Karpas-422 (cell line): ENCODE results near the gene SLFN14. TPM values are rescaled to one million over a fixed set of nuclear protein-coding genes. Genes with fewer than 3 reads are reported as not detected.

Experiments
- DNase-seq: peaks from one replicate; pipeline ENCODE4 v3.0.0-alpha.2; 2015
- H2AFZ ChIP-seq: fragments of 200-600 bp; sonication (generic); 2 replicates; pipeline ENCODE4 v1.6.1; 2014; ENCODE audit warnings: antibody characterized with exemption, low read length, mixed read lengths
- H3K27ac ChIP-seq: fragments of 200-600 bp; sonication (generic); 2 replicates; pipeline ENCODE4 v1.5.1; 2014; ENCODE audit warnings: mild to moderate bottlenecking, low read length, moderate library complexity
- H3K27me3 ChIP-seq: fragments of 200-600 bp; sonication (generic); 2 replicates; pipeline ENCODE4 v1.6.1; 2014; ENCODE audit warnings: low read length, mixed read lengths
- H3K36me3 ChIP-seq: fragments of 200-600 bp; sonication (generic); 2 replicates; pipeline ENCODE4 v1.6.1; 2014; ENCODE audit warnings: low read length, mixed read lengths; ENCODE audit not compliant: insufficient read depth
- H3K4me1 ChIP-seq: fragments of 200-600 bp; sonication (generic); 2 replicates; pipeline ENCODE4 v1.6.1; 2014; ENCODE audit warnings: mild to moderate bottlenecking, low read length, mixed read lengths
- H3K4me2 ChIP-seq: fragments of 200-600 bp; sonication (generic); 2 replicates; pipeline ENCODE4 v1.6.1; 2014; ENCODE audit warnings: low read length, low read depth, mild to moderate bottlenecking; ENCODE audit not compliant: poor library complexity, severe bottlenecking
- H3K4me3 ChIP-seq: fragments of 200-600 bp; sonication (generic); 2 replicates; pipeline ENCODE4 v1.5.1; 2014; ENCODE audit warnings: mild to moderate bottlenecking, antibody characterized with exemption, low read length, mixed read lengths
- H3K79me2 ChIP-seq: fragments of 200-600 bp; sonication (generic); 2 replicates; pipeline ENCODE4 v1.6.1; 2014; ENCODE audit warnings: mild to moderate bottlenecking, low read length, mixed read lengths
- H3K9ac ChIP-seq: fragments of 200-600 bp; sonication (generic); 2 replicates; pipeline ENCODE4 v1.6.0; 2014; ENCODE audit warnings: low read length
- H3K9me2 ChIP-seq: fragments of 200-600 bp; sonication (generic), shearing (Covaris generic); replicated peaks from 2 replicates; pipeline ENCODE4 v1.6.0; 2014; ENCODE audit warnings: mild to moderate bottlenecking, low read length, moderate library complexity; ENCODE audit not compliant: insufficient read depth
- H3K9me3 ChIP-seq: fragments of 300-700, 200-600 bp; sonication (generic); 2 replicates; pipeline ENCODE4 v1.6.1; 2014; ENCODE audit warnings: low read length, mixed read lengths
- H4K20me1 ChIP-seq: fragments of 200-600 bp; sonication (generic); 2 replicates; pipeline ENCODE4 v1.6.1; 2014; ENCODE audit warnings: mild to moderate bottlenecking, antibody characterized with exemption, low read length, low read depth; ENCODE audit not compliant: insufficient read depth
- total RNA-seq: library from RNA; depleted of rRNA; stranded (reverse); fragments of >200 nt; shearing (Covaris generic); gene quantifications from 2 replicates; pipeline ENCODE4 v1.2.3, GENCODE V29; 2014; ENCODE audit warnings: low replicate concordance; rRNA removed

Gene SLFN14
- 0.11 TPM in 1 of 2 replicates, not detected in the other for total RNA-seq

- Histone ChIP-seq H3K27ac (no peak within 1 kb of the TSS), H3K9ac (no peak within 1 kb of the TSS), H3K79me2 (no peaks in the 10 kb centered on the region), H3K4me3 (no peak within 1 kb of the TSS), H4K20me1 (no peaks in the 10 kb centered on the region), H3K9me2 (no peaks in the 10 kb centered on the region), H3K4me1 (no peaks in the 10 kb centered on the region), H3K36me3 (no peaks in the 10 kb centered on the region), H2AFZ (no peak within 1 kb of the TSS), H3K4me2 (no peak within 1 kb of the TSS), H3K27me3 (no peaks in the 10 kb centered on the region), H3K9me3 (no peaks in the 10 kb centered on the region)
- DNase-seq: no peak
Measured at GRCh38 chr17:35560703-35561102, at the start of gene SLFN14. Gene SLFN14, minus strand, starts transcription at chr17:35560819. Its CDS starts 2,757 bp downstream, at chr17:35558062.

GRCh38 chr17:35609831-35610230, 49.2 kb upstream of the SLFN14 start:
- Histone ChIP-seq H3K9ac (no peak overlapping the region), H3K4me3 (no peak overlapping the region), H3K36me3 (peaks cover 14% of the 10 kb centered on the region; the same call in 1 of the 2 replicates), H3K27me3 (no peaks in the 10 kb centered on the region), H3K27ac (no peak overlapping the region), H3K4me1 (peaks cover 3% of the 10 kb centered on the region; the same call in 1 of the 2 replicates), H3K9me3 (no peaks in the 10 kb centered on the region), H3K9me2 (no peaks in the 10 kb centered on the region), H3K79me2 (peaks cover 10% of the 10 kb centered on the region; the same call in 1 of the 2 replicates), H4K20me1 (no peaks in the 10 kb centered on the region), H3K4me2 (no peak overlapping the region), H2AFZ (no peak overlapping the region)
- DNase-seq: no peak

DNA sequence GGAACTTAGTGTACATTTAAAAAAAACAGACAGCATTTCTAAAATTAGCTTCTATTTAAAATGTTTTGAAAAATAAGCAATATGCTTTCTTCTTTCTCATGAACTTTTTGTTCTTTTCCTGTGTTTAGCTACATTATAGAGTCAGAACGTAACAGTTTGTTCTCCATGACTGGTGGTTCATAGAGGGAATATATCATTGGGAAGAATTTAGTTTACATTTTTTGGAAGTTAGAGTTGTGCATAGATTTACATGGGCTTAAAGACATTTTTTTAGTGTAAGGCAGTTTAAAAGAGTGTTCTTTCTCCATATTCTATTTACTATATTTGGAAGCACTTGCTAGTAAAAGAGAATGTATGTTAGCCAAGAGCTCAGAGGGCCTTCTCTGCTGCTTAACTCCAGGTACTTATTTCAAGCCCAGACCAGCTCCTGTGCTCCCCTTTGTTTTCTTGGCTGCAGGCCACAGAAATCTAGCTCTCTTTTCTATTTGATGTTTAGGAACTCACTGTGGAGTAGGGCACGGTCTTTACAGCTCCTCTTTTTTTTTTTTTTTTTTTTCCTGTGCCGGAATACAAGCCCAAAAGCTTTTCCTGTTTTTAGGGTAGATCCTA, 46.7 kb upstream of the SLFN14 start:
- Histone ChIP-seq H3K27ac (no peak overlapping the region), H3K9ac (no peak overlapping the region), H4K20me1 (no peaks in the 10 kb centered on the region), H3K36me3 (peaks cover 25% of the 10 kb centered on the region; the same call in 1 of the 2 replicates), H3K9me3 (no peaks in the 10 kb centered on the region), H2AFZ (no peak overlapping the region), H3K79me2 (peaks cover 10% of the 10 kb centered on the region; the same call in 1 of the 2 replicates), H3K4me1 (no peaks in the 10 kb centered on the region), H3K4me2 (no peak overlapping the region), H3K4me3 (no peak overlapping the region), H3K27me3 (no peaks in the 10 kb centered on the region), H3K9me2 (no peaks in the 10 kb centered on the region)
- no peak for DNase-seq

DNA sequence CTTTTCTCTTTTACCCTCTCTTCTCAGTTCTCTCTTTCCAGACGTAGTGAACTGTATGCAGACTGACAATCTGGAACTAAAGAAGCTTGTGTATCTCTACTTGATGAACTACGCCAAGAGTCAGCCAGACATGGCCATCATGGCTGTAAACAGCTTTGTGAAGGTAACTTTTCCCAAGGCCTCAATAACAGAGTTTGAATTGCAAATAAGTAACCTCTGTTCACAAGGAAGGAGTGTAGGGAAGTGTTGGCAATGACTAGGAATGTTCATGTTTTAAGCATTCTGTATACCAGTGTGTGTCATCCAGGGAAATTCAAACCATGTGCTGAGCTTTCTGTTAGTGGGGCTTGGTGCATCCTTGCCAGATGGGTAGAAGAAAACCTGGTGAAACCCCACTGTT, 45.1 kb upstream of the SLFN14 start:
- Histone ChIP-seq H3K4me3 (no peak overlapping the region), H4K20me1 (no peaks in the 10 kb centered on the region), H3K4me2 (no peak overlapping the region), H2AFZ (no peak overlapping the region), H3K4me1 (no peaks in the 10 kb centered on the region), H3K9me3 (no peaks in the 10 kb centered on the region), H3K9me2 (no peaks in the 10 kb centered on the region), H3K27ac (no peak overlapping the region), H3K36me3 (peaks cover 32% of the 10 kb centered on the region; the same call in 1 of the 2 replicates), H3K9ac (no peak overlapping the region), H3K79me2 (peaks cover 18% of the 10 kb centered on the region; the same call in 1 of the 2 replicates), H3K27me3 (no peaks in the 10 kb centered on the region)
- no peak for DNase-seq

- Histone ChIP-seq H2AFZ (no peak overlapping the region), H3K36me3 (peaks cover 45% of the 10 kb centered on the region; the same call in 1 of the 2 replicates), H3K4me2 (no peak overlapping the region)
Measured at GRCh38 chr17:35603674-35604073, 43.1 kb upstream of the SLFN14 start.

DNA sequence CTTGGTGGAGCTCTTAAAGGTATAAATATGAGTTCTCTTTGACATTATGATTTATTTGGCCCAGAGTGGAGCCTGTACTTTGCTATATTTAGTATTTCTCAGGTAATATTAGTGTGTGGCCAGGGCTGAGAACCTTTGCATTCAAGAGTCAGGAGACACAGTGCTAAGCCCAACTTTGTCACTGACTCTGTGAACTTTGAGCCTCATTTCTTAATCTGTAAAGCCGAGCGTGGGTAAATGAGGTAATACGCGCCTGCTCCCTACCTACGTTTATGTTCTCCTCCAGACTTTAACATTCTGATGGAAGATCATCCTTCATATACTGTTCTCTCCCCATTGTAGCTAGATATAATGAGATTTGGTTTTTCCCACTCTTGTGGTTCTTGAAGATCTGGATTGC, 37.0 kb upstream of the SLFN14 start:
- no peaks in the 10 kb centered on the region for H3K9me3 ChIP-seq
- no peak overlapping the region for H3K9ac ChIP-seq
- peaks cover 60% of the 10 kb centered on the region for H3K79me2 ChIP-seq
- no peaks in the 10 kb centered on the region for H4K20me1 ChIP-seq
- H3K4me1 ChIP-seq: no peaks in the 10 kb centered on the region
- no peak for DNase-seq
- H3K27me3 ChIP-seq: no peaks in the 10 kb centered on the region
- no peak overlapping the region for H3K4me2 ChIP-seq
- no peak overlapping the region for H2AFZ ChIP-seq
- H3K36me3 ChIP-seq: peaks cover 48% of the 10 kb centered on the region
- no peak overlapping the region for H3K27ac ChIP-seq
- no peak overlapping the region for H3K4me3 ChIP-seq
- H3K9me2 ChIP-seq: no peaks in the 10 kb centered on the region

More at GRCh38 chr17:35603674-35604073, 43.1 kb upstream of the SLFN14 start:
- Histone ChIP-seq H3K79me2 (peaks cover 29% of the 10 kb centered on the region), H4K20me1 (no peaks in the 10 kb centered on the region), H3K9me2 (no peaks in the 10 kb centered on the region), H3K4me3 (no peak overlapping the region), H3K9me3 (no peaks in the 10 kb centered on the region), H3K4me1 (no peaks in the 10 kb centered on the region), H3K9ac (no peak overlapping the region), H3K27ac (no peak overlapping the region), H3K27me3 (no peaks in the 10 kb centered on the region)
- no peak for DNase-seq

DNA sequence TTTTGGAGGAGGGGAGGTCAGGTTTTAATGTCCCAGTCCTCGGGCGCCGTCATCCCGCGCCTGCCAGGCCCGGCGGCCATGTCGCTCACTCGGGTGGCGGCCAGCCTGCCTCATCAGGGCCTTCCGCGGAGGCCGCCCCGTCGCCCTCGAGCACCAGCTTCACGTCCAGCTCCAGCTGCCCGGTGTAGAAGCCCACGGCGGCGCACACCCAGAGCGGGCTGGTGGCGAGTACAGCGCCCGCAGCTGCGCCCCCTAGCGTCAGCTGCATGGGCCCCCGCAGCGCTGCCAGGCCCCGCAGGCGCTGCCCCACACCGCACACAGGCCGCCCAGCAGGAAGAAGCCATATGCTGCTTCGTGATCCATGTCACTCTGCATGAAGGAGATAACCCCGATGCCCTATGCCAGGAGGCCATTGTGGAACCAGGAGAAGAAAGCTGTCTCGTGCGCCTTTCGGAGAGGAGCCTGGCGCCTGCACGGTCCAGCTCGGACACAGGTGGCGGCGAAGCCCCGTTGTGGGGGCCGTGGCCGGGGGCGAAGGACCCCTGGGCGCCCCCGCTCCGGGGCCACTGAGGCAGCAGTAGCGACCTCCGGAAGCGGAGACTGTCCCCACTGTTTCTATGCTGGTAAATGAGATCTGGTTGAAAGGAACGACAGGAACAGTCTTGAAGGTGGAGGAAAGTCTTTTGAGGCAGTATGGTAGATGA, 36.1 kb upstream of the SLFN14 start:
- Histone ChIP-seq H3K79me2 (peaks cover 68% of the 10 kb centered on the region), H3K9ac (no peak overlapping the region), H4K20me1 (no peaks in the 10 kb centered on the region), H3K4me2 (no peak overlapping the region), H2AFZ (no peak overlapping the region), H3K4me3 (no peak overlapping the region), H3K9me2 (no peaks in the 10 kb centered on the region), H3K4me1 (no peaks in the 10 kb centered on the region), H3K9me3 (no peaks in the 10 kb centered on the region), H3K27me3 (no peaks in the 10 kb centered on the region), H3K27ac (no peak overlapping the region), H3K36me3 (peaks cover 48% of the 10 kb centered on the region)
- DNase-seq: no peak

DNA sequence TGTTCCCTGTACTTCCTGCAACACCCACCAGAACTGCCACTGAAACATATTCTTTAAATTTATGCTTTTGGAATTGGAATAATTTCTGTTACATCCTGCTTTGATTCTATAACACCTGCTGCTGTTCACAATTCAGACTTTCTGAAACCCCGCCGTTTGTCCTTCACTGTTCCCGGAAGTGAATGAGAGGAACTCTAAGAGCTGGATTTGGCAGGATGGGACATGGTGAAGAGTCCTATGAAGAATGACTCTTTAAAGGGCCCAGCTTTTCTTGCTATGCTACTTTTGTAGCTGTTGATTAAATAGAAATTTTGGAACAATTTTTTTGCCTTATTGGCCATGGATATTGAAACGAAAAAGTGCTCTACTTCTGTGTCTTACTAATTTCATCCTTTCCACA, 35.5 kb upstream of the SLFN14 start:
- H3K79me2 ChIP-seq: peaks cover 70% of the 10 kb centered on the region
- H3K36me3 ChIP-seq: peaks cover 44% of the 10 kb centered on the region

More for the DNA sequence above, 35.5 kb upstream of the SLFN14 start:
- no peaks in the 10 kb centered on the region for H4K20me1 ChIP-seq
- no peaks in the 10 kb centered on the region for H3K4me1 ChIP-seq
- DNase-seq: no peak
- no peak overlapping the region for H3K9ac ChIP-seq
- no peak overlapping the region for H3K27ac ChIP-seq
- H2AFZ ChIP-seq: no peak overlapping the region
- no peak overlapping the region for H3K4me2 ChIP-seq
- no peaks in the 10 kb centered on the region for H3K27me3 ChIP-seq
- H3K4me3 ChIP-seq: no peak overlapping the region
- no peaks in the 10 kb centered on the region for H3K9me3 ChIP-seq
- no peaks in the 10 kb centered on the region for H3K9me2 ChIP-seq
